GM23338 (cell line): Measurements from ENCODE around the gene HMCES. TPM values are rescaled to one million over a fixed set of nuclear protein-coding genes. Genes with fewer than 3 reads are reported as not detected.

Source experiments
- ATAC-seq: fragments of 200-7000 bp; cut with Tn5 transposase; 3 replicates; pipeline ENCODE4 v1.9.1; 2020
- DNase-seq: peaks from one replicate; pipeline ENCODE4 v3.0.0-alpha.2; 2015; ENCODE audit warnings: low spot score
- H2AFZ ChIP-seq: fragments of 200-600 bp; sonication (generic); 2 replicates; pipeline ENCODE4 v1.8.0; 2016; ENCODE audit warnings: antibody characterized with exemption, mild to moderate bottlenecking, moderate library complexity
- H3F3A ChIP-seq: fragments of 200-600 bp; sonication (generic); replicated peaks from 2 replicates; pipeline ENCODE4 v1.8.0; 2017; ENCODE audit warnings: antibody characterized with exemption, mixed run types, low read depth
- H3K27ac ChIP-seq: fragments of 200-600 bp; sonication (generic); 2 replicates; pipeline ENCODE4 v1.6.1; 2016; ENCODE audit warnings: low read depth
- H3K27me3 ChIP-seq: fragments of 200-600 bp; sonication (generic); 2 replicates; pipeline ENCODE4 v1.8.0; 2016; ENCODE audit warnings: mild to moderate bottlenecking, mixed run types, moderate library complexity; ENCODE audit not compliant: insufficient read depth
- H3K36me3 ChIP-seq: fragments of 200-600 bp; sonication (generic); 2 replicates; pipeline ENCODE4 v1.8.0; 2016; ENCODE audit warnings: mild to moderate bottlenecking; ENCODE audit not compliant: insufficient read depth
- H3K4me1 ChIP-seq: fragments of 200-600 bp; sonication (generic); 2 replicates; pipeline ENCODE4 v1.8.0; 2016; ENCODE audit warnings: mild to moderate bottlenecking, moderate library complexity; ENCODE audit not compliant: insufficient read depth
- H3K4me2 ChIP-seq: fragments of 200-600 bp; sonication (generic); 2 replicates; pipeline ENCODE4 v1.7.1; 2017; ENCODE audit warnings: mixed run types
- H3K4me3 ChIP-seq: fragments of 200-600 bp; sonication (generic); 2 replicates; pipeline ENCODE4 v1.6.1; 2016; ENCODE audit warnings: mixed run types
- H3K79me2 ChIP-seq: fragments of 200-600 bp; sonication (generic); replicated peaks from 2 replicates; pipeline ENCODE4 v1.8.0; 2017; ENCODE audit warnings: mild to moderate bottlenecking; ENCODE audit not compliant: insufficient read depth
- H3K9me2 ChIP-seq: fragments of 200-600 bp; sonication (generic); 2 replicates; pipeline ENCODE4 v1.8.0; 2017; ENCODE audit not compliant: insufficient read depth
- H4K20me1 ChIP-seq: fragments of 200-600 bp; sonication (generic); replicated peaks from 2 replicates; pipeline ENCODE4 v1.8.0; 2017; ENCODE audit warnings: mild to moderate bottlenecking; ENCODE audit not compliant: insufficient read depth
- H3K27ac Mint-ChIP-seq: 2 replicates; pipeline ENCODE4 v1.8.0; 2020; ENCODE audit warnings: inconsistent platforms, mild to moderate bottlenecking, moderate library complexity, mixed read lengths
- H3K27me3 Mint-ChIP-seq: 3 replicates; pipeline ENCODE4 v1.8.0; 2022; ENCODE audit warnings: low read depth, mild to moderate bottlenecking, moderate library complexity, mixed read lengths, inconsistent platforms; ENCODE audit not compliant: insufficient read depth, poor library complexity
- H3K36me3 Mint-ChIP-seq: 3 replicates; pipeline ENCODE4 v1.8.0; 2021; ENCODE audit warnings: low read depth, mild to moderate bottlenecking, inconsistent platforms, moderate library complexity, mixed read lengths
- H3K4me1 Mint-ChIP-seq: 3 replicates; pipeline ENCODE4 v1.8.0; 2020; ENCODE audit warnings: mild to moderate bottlenecking, inconsistent platforms, mixed read lengths
- H3K4me3 Mint-ChIP-seq: 3 replicates; pipeline ENCODE4 v1.8.0; 2021; ENCODE audit warnings: moderate library complexity, mild to moderate bottlenecking, inconsistent platforms, mixed read lengths
- H3K9me3 Mint-ChIP-seq: 3 replicates; pipeline ENCODE4 v1.8.0; 2020; ENCODE audit warnings: moderate library complexity, mild to moderate bottlenecking, inconsistent platforms, mixed read lengths
- CREB1 ChIP-seq: fragments of 250-450 bp; sonication (Bioruptor Pico); IDR thresholded peaks from 2 replicates; pipeline ENCODE4 v1.5.0; 2020; ENCODE audit warnings: low read depth, mild to moderate bottlenecking, moderate library complexity
- EZH2 ChIP-seq: fragments of 200-600 bp; sonication (generic); IDR thresholded peaks from one replicate; pipeline ENCODE4 v1.8.0; 2017; ENCODE audit warnings: antibody characterized with exemption, mild to moderate bottlenecking, low read depth; ENCODE audit not compliant: unreplicated experiment
- EZH2phosphoT487 ChIP-seq: fragments of 200-600 bp; sonication (generic); IDR thresholded peaks from one replicate; pipeline ENCODE4 v1.8.1; 2018; ENCODE audit warnings: antibody characterized with exemption; ENCODE audit not compliant: unreplicated experiment
- JUNB ChIP-seq: IDR thresholded peaks from one replicate; pipeline ENCODE4 v1.6.1; 2016; ENCODE audit warnings: antibody characterized with exemption; ENCODE audit not compliant: unreplicated experiment
- NANOG ChIP-seq: IDR thresholded peaks from 2 replicates; pipeline ENCODE4 v1.6.1; 2016; ENCODE audit warnings: antibody characterized with exemption, borderline replicate concordance
- POLR2AphosphoS5 ChIP-seq: IDR thresholded peaks from 2 replicates; pipeline ENCODE4 v1.6.1; 2016; ENCODE audit warnings: antibody characterized with exemption, low read depth
- STAT1 ChIP-seq: IDR thresholded peaks from one replicate; pipeline ENCODE4 v1.6.1; 2016; ENCODE audit warnings: antibody characterized with exemption; ENCODE audit not compliant: unreplicated experiment
- ZNF114 ChIP-seq: fragments of 250-450 bp; sonication (Bioruptor Pico); IDR thresholded peaks from 2 replicates; pipeline ENCODE4 v1.5.0; 2020; ENCODE audit warnings: mild to moderate bottlenecking, moderate library complexity
- ZNF331 ChIP-seq: fragments of 250-450 bp; sonication (Bioruptor Pico); IDR thresholded peaks from 2 replicates; pipeline ENCODE4 v1.5.0; 2020; ENCODE audit warnings: low read depth, mild to moderate bottlenecking, moderate library complexity
- polyA plus RNA-seq: library from polyadenylated mRNA; unstranded; fragments of >200 nt; fragmentation: Nextera tagmentation; extraction: Ambion mirVana; gene quantifications from 2 replicates; pipeline ENCODE4 v1.2.1, GENCODE V29; 2016
- total RNA-seq: library from RNA; depleted of rRNA; stranded (reverse); fragments of >200 nt; shearing (Covaris generic); gene quantifications from 2 replicates; pipeline ENCODE4 v1.2.3, GENCODE V29; 2014
- TF ChIP-seq, protein P1 (sequence below): IDR thresholded peaks from one replicate; pipeline ENCODE4 v1.6.1; 2018; ENCODE audit warnings: antibody characterized with exemption; ENCODE audit not compliant: unreplicated experiment
- TF ChIP-seq, protein P2 (sequence below): fragments of 250-450 bp; sonication (Bioruptor Pico); IDR thresholded peaks from 2 replicates; pipeline ENCODE4 v1.5.0; 2020; ENCODE audit warnings: mild to moderate bottlenecking, moderate library complexity
- TF ChIP-seq, protein P3 (sequence below), 2 experiments: fragments of 200-600 bp in 1 of 2; sonication (generic) in 1 of 2; conservative IDR thresholded peaks; 2 replicates each; pipeline versions ENCODE4 v1.5.1 to v1.6.1; 2016 to 2017; ENCODE audit warnings: antibody characterized with exemption in 2 of 2, low read depth in 2 of 2, mild to moderate bottlenecking in 2 of 2, moderate library complexity in 1 of 2

The HMCES gene
- total and polyA plus RNA-seq, 2 experiments from 2014 or later = 36.5 to 44.5 TPM

DNA sequence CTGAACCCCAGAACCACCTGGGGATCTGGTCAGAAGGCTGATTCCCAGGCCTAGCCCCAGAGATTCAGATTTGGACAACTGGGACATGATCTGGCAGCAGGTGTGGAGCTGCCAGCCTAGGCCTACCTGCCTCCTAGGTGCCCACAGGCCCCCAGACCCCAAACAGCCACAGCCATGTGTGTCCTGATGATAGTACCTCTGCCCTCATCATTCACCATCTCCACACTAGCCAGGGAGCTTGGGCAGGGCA is 34.7 kb downstream of the HMCES start (continued):
- TF ChIP-seq STAT1 (no peak), CREB1 (CRISPR knock-in tag) (no peak), EZH2 (no peak), ZNF331 (CRISPR knock-in tag) (no peak), NANOG (no peak), JUNB (no peak)

GRCh38 chr3:129313665-129314385 is 35.2 kb downstream of the HMCES start:
- Histone ChIP-seq H3K27me3 (no peaks in the 10 kb centered on the region), H2AFZ (no peak overlapping the region; the same call in 1 of the 2 replicates), H3K79me2 (peaks cover 11% of the 10 kb centered on the region), H3K36me3 (no peaks in the 10 kb centered on the region), H3K27ac (no peak overlapping the region), H3K4me2 (peak overlapping the region; percentile 95), H4K20me1 (no peaks in the 10 kb centered on the region), H3K4me1 (peaks cover 7% of the 10 kb centered on the region), H3F3A (no peaks in the 10 kb centered on the region), H3K4me3 (peak overlapping the region; percentile 97), H3K9me2 (no peaks in the 10 kb centered on the region)
- peak overlapping the region; percentile 93 for H3K4me3 Mint-ChIP-seq
- peaks cover 4% of the 10 kb centered on the region; the same call in 2 of the 3 replicates for H3K36me3 Mint-ChIP-seq
- H3K9me3 Mint-ChIP-seq = no peaks in the 10 kb centered on the region; the same call in 2 of the 3 replicates
- DNase-seq (no peak), ATAC-seq (peak; percentile 1; the same call in 1 of the 3 replicates)
- peaks cover 20% of the 10 kb centered on the region for H3K27me3 Mint-ChIP-seq
- no peak overlapping the region for H3K27ac Mint-ChIP-seq
- H3K4me1 Mint-ChIP-seq = peaks cover 11% of the 10 kb centered on the region
- TF ChIP-seq NANOG (no peak), JUNB (no peak), STAT1 (no peak), EZH2 (no peak), ZNF331 (CRISPR knock-in tag) (no peak), POLR2AphosphoS5 (no peak; the same call in 1 of the 2 replicates), EZH2phosphoT487 (no peak), ZNF114 (CRISPR knock-in tag) (no peak), CREB1 (CRISPR knock-in tag) (no peak)
- TF ChIP-seq, protein P1, sequence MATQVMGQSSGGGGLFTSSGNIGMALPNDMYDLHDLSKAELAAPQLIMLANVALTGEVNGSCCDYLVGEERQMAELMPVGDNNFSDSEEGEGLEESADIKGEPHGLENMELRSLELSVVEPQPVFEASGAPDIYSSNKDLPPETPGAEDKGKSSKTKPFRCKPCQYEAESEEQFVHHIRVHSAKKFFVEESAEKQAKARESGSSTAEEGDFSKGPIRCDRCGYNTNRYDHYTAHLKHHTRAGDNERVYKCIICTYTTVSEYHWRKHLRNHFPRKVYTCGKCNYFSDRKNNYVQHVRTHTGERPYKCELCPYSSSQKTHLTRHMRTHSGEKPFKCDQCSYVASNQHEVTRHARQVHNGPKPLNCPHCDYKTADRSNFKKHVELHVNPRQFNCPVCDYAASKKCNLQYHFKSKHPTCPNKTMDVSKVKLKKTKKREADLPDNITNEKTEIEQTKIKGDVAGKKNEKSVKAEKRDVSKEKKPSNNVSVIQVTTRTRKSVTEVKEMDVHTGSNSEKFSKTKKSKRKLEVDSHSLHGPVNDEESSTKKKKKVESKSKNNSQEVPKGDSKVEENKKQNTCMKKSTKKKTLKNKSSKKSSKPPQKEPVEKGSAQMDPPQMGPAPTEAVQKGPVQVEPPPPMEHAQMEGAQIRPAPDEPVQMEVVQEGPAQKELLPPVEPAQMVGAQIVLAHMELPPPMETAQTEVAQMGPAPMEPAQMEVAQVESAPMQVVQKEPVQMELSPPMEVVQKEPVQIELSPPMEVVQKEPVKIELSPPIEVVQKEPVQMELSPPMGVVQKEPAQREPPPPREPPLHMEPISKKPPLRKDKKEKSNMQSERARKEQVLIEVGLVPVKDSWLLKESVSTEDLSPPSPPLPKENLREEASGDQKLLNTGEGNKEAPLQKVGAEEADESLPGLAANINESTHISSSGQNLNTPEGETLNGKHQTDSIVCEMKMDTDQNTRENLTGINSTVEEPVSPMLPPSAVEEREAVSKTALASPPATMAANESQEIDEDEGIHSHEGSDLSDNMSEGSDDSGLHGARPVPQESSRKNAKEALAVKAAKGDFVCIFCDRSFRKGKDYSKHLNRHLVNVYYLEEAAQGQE = no peak
- TF ChIP-seq, protein P2, sequence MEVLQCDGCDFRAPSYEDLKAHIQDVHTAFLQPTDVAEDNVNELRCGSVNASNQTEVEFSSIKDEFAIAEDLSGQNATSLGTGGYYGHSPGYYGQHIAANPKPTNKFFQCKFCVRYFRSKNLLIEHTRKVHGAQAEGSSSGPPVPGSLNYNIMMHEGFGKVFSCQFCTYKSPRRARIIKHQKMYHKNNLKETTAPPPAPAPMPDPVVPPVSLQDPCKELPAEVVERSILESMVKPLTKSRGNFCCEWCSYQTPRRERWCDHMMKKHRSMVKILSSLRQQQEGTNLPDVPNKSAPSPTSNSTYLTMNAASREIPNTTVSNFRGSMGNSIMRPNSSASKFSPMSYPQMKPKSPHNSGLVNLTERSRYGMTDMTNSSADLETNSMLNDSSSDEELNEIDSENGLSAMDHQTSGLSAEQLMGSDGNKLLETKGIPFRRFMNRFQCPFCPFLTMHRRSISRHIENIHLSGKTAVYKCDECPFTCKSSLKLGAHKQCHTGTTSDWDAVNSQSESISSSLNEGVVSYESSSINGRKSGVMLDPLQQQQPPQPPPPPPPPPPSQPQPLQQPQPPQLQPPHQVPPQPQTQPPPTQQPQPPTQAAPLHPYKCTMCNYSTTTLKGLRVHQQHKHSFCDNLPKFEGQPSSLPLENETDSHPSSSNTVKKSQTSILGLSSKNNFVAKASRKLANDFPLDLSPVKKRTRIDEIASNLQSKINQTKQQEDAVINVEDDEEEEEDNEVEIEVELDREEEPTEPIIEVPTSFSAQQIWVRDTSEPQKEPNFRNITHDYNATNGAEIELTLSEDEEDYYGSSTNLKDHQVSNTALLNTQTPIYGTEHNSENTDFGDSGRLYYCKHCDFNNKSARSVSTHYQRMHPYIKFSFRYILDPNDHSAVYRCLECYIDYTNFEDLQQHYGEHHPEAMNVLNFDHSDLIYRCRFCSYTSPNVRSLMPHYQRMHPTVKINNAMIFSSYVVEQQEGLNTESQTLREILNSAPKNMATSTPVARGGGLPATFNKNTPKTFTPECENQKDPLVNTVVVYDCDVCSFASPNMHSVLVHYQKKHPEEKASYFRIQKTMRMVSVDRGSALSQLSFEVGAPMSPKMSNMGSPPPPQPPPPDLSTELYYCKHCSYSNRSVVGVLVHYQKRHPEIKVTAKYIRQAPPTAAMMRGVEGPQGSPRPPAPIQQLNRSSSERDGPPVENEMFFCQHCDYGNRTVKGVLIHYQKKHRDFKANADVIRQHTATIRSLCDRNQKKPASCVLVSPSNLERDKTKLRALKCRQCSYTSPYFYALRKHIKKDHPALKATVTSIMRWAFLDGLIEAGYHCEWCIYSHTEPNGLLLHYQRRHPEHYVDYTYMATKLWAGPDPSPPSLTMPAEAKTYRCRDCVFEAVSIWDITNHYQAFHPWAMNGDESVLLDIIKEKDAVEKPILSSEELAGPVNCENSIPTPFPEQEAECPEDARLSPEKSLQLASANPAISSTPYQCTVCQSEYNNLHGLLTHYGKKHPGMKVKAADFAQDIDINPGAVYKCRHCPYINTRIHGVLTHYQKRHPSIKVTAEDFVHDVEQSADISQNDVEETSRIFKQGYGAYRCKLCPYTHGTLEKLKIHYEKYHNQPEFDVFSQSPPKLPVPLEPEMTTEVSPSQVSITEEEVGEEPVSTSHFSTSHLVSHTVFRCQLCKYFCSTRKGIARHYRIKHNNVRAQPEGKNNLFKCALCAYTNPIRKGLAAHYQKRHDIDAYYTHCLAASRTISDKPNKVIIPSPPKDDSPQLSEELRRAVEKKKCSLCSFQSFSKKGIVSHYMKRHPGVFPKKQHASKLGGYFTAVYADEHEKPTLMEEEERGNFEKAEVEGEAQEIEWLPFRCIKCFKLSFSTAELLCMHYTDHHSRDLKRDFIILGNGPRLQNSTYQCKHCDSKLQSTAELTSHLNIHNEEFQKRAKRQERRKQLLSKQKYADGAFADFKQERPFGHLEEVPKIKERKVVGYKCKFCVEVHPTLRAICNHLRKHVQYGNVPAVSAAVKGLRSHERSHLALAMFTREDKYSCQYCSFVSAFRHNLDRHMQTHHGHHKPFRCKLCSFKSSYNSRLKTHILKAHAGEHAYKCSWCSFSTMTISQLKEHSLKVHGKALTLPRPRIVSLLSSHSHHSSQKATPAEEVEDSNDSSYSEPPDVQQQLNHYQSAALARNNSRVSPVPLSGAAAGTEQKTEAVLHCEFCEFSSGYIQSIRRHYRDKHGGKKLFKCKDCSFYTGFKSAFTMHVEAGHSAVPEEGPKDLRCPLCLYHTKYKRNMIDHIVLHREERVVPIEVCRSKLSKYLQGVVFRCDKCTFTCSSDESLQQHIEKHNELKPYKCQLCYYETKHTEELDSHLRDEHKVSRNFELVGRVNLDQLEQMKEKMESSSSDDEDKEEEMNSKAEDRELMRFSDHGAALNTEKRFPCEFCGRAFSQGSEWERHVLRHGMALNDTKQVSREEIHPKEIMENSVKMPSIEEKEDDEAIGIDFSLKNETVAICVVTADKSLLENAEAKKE (CRISPR knock-in tag) = no peak
- TF ChIP-seq, protein P3, sequence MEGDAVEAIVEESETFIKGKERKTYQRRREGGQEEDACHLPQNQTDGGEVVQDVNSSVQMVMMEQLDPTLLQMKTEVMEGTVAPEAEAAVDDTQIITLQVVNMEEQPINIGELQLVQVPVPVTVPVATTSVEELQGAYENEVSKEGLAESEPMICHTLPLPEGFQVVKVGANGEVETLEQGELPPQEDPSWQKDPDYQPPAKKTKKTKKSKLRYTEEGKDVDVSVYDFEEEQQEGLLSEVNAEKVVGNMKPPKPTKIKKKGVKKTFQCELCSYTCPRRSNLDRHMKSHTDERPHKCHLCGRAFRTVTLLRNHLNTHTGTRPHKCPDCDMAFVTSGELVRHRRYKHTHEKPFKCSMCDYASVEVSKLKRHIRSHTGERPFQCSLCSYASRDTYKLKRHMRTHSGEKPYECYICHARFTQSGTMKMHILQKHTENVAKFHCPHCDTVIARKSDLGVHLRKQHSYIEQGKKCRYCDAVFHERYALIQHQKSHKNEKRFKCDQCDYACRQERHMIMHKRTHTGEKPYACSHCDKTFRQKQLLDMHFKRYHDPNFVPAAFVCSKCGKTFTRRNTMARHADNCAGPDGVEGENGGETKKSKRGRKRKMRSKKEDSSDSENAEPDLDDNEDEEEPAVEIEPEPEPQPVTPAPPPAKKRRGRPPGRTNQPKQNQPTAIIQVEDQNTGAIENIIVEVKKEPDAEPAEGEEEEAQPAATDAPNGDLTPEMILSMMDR (conservative IDR thresholded peaks at IDR 0.05; ENCODE audit: low read depth in 2 of 2) = no peak
